Kidney tubule cell (primary cell): ENCODE data around the gene KMT5C.

Experiments used
- DNase-seq: peaks from one replicate; pipeline ENCODE4 v3.0.0-alpha.2; 2018; ENCODE audit warnings: low spot score

KMT5C gene

GRCh38 chr19:55339105-55339888 is at the start of gene KMT5C:
TSS of gene KMT5C (plus strand) at chr19:55339876. CDS start at chr19:55341937, 2,061 bp downstream.
- peak; percentile 100 for DNase-seq

- DNase-seq, result no peak
Observed at GRCh38 chr19:55297267-55297666, 42.4 kb upstream of the KMT5C start.

- DNase-seq, result no peak
Observed at GRCh38 chr19:55299991-55300390, 39.7 kb upstream of the KMT5C start.

- DNase-seq, result no peak
Observed at GRCh38 chr19:55300886-55301458, 38.7 kb upstream of the KMT5C start.

- DNase-seq, result peak; percentile 73
Observed at GRCh38 chr19:55301459-55302317, 38.0 kb upstream of the KMT5C start.

- DNase-seq, result no peak
Observed at GRCh38 chr19:55302318-55302703, 37.4 kb upstream of the KMT5C start.

GRCh38 chr19:55303477-55303876 is 36.2 kb upstream of the KMT5C start:
- no peak for DNase-seq

GRCh38 chr19:55304279-55304978 is 35.2 kb upstream of the KMT5C start:
- no peak for DNase-seq

- no peak for DNase-seq
Observed at GRCh38 chr19:55304980-55305379, 34.7 kb upstream of the KMT5C start.

- DNase-seq, result no peak
Observed at GRCh38 chr19:55305491-55305890, 34.2 kb upstream of the KMT5C start.

GRCh38 chr19:55305983-55306562 is 33.6 kb upstream of the KMT5C start:
- no peak for DNase-seq

GRCh38 chr19:55306712-55307111 is 33.0 kb upstream of the KMT5C start:
- no peak for DNase-seq

- no peak for DNase-seq
Observed at GRCh38 chr19:55308281-55308680, 31.4 kb upstream of the KMT5C start.

- no peak for DNase-seq
Observed at GRCh38 chr19:55309448-55309847, 30.2 kb upstream of the KMT5C start.

- no peak for DNase-seq
Observed at GRCh38 chr19:55310498-55310897, 29.2 kb upstream of the KMT5C start.

GRCh38 chr19:55311397-55311796 is 28.3 kb upstream of the KMT5C start:
- DNase-seq, result no peak

- DNase-seq, result no peak
Observed at GRCh38 chr19:55311797-55312196, 27.9 kb upstream of the KMT5C start.

- no peak for DNase-seq
Observed at GRCh38 chr19:55312621-55313512, 26.8 kb upstream of the KMT5C start.

GRCh38 chr19:55314396-55314795 is 25.3 kb upstream of the KMT5C start:
- DNase-seq, result no peak

GRCh38 chr19:55315956-55316525 is 23.6 kb upstream of the KMT5C start:
- DNase-seq, result peak; percentile 24
